ENCODE results near the gene EMC1.

GRCh38 chr1:19178734-19179398 is 72.5 kb downstream of the EMC1 start:
- TF ChIP-seq CTCF (IDR thresholded peaks at IDR 0.05) (no peak), ZFX (IDR thresholded peaks at IDR 0.05; ENCODE audit: borderline replicate concordance) (no peak)
